ENCODE measurements around the gene TRIM9. TPM values are rescaled to one million over a fixed set of nuclear protein-coding genes. Genes with fewer than 3 reads are reported as not detected.
A peak's percentile ranks its signal among the peaks of the same experiment; 100 is the strongest.

The TRIM9 gene
- total and polyA plus RNA-seq, 9 of the 15 experiments (the other 6 are each of a cell fraction or from before 2014, with no cell fraction given), result 0.03 to 0.15 (median 0.04) TPM; not detected in 4

DNA sequence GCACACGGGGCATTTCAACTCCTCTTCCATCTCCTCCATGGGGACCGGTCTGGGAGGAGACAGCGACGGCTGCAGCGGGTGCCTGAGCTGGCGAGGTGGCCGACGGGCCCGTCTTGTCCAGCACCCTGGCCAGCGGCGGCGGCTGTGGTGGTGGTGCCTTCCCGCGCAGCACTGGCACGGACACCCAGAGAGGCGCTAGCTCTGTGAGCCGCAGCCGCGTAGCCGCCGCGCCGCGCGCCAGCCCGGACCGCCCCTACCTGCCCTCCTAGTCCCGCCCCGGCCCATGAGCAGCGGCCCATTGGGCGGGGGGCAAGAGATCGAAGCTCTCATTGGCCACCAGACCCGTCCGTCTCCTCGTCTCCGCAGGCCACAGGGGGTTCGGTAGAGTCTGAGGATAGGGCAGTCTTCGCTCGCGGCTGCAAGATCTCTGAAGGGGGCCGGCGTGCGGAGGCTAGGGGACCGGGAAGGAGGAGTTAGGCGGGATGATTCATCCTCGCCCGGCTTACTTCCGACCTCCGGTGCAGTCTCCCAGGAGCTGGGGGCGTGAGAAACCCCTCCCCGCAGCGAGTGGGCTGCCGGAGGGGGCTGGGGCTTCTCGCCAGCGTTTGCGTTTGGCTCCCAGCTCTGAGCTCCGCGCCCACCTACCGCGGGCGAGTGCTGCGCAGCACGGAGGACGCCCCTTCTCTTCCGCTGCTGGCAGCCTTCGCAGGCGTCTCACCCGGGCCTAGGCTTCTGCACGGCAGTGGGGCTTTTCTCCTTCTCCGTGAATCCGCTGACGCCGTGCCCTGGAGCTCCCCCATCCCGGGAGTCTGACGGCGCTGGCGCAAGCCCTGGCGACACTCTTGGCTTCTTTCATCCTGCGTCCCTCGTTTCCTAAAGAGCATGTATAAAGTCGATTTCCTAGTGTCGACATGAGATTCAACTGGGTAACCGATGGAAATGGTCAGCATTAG is at the start of gene TRIM9 (continued):
- TF ChIP-seq ZBTB11 (CRISPR knock-in tag; IDR thresholded peaks at IDR 0.05) (no peak), JUNB (CRISPR knock-in tag; conservative IDR thresholded peaks at IDR 0.05) (no peak), MTA2 (IDR thresholded peaks at IDR 0.05; ENCODE audit: low read depth) (no peak), ZNF316 (IDR thresholded peaks at IDR 0.05) (no peak), EGR1 (conservative IDR thresholded peaks at IDR 0.05) (0 out of 2 replicates have a peak, but pooled peaks have one; percentile 8), CXXC5 (CRISPR knock-in tag; IDR thresholded peaks at IDR 0.05) (no peak), TEAD1 (CRISPR knock-in tag; IDR thresholded peaks at IDR 0.05) (no peak), TSHZ1 (CRISPR knock-in tag; IDR thresholded peaks at IDR 0.05) (no peak), IFI16 (CRISPR knock-in tag; IDR thresholded peaks at IDR 0.05) (no peak), THAP12 (CRISPR knock-in tag; IDR thresholded peaks at IDR 0.05) (no peak), RBM25 (IDR thresholded peaks at IDR 0.05; ENCODE audit: low read depth, low read length, severe bottlenecking) (no peak), ZFP30 (CRISPR knock-in tag; IDR thresholded peaks at IDR 0.05; ENCODE audit: borderline replicate concordance) (no peak), NBN (IDR thresholded peaks at IDR 0.05; ENCODE audit: low read depth) (no peak), HMG20B (CRISPR knock-in tag; IDR thresholded peaks at IDR 0.05) (no peak)
- TF ChIP-seq, protein P1, sequence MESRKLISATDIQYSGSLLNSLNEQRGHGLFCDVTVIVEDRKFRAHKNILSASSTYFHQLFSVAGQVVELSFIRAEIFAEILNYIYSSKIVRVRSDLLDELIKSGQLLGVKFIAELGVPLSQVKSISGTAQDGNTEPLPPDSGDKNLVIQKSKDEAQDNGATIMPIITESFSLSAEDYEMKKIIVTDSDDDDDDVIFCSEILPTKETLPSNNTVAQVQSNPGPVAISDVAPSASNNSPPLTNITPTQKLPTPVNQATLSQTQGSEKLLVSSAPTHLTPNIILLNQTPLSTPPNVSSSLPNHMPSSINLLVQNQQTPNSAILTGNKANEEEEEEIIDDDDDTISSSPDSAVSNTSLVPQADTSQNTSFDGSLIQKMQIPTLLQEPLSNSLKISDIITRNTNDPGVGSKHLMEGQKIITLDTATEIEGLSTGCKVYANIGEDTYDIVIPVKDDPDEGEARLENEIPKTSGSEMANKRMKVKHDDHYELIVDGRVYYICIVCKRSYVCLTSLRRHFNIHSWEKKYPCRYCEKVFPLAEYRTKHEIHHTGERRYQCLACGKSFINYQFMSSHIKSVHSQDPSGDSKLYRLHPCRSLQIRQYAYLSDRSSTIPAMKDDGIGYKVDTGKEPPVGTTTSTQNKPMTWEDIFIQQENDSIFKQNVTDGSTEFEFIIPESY (CRISPR knock-in tag; IDR thresholded peaks at IDR 0.05), result 0 out of 2 replicates have a peak, but pooled peaks have one; percentile 19

All from K562 (cell line).